K562 (cell line): ENCODE results near the gene NOC4L. TPM values are rescaled to one million over a fixed set of nuclear protein-coding genes. Genes with fewer than 3 reads are reported as not detected.
A peak's percentile ranks its signal among the peaks of the same experiment; 100 is the strongest.

ENCODE experiments used
- ELF2 ChIP-seq: fragments of 250-450 bp; sonication (Bioruptor Pico); IDR thresholded peaks from 2 replicates; pipeline ENCODE4 v1.5.0; 2021; ENCODE audit warnings: mild to moderate bottlenecking
- FIP1L1 ChIP-seq: fragments of 200-400 bp; formaldehyde crosslinking; IDR thresholded peaks from 2 replicates; pipeline ENCODE4 v1.6.1; 2018; ENCODE audit warnings: mild to moderate bottlenecking, low read depth, low read length; ENCODE audit not compliant: poor library complexity, severe bottlenecking
- HDAC2 ChIP-seq: fragments of 450-650 bp; IDR thresholded peaks from 2 replicates; pipeline ENCODE4 v1.6.1; 2016; ENCODE audit warnings: mild to moderate bottlenecking
- NFATC3 ChIP-seq: fragments of 450-650 bp; IDR thresholded peaks from 2 replicates; pipeline ENCODE4 v1.6.1; 2017; ENCODE audit warnings: mild to moderate bottlenecking
- TEAD4 ChIP-seq, 2 experiments: sonication (generic) in 1 of 2; formaldehyde crosslinking in 1 of 2; IDR thresholded peaks; 2 replicates each; pipeline versions ENCODE4 v1.6.1 to v1.8.0; 2012 to 2022; ENCODE audit warnings: borderline replicate concordance in 1 of 2, inconsistent platforms in 1 of 2, low read length in 1 of 2, mild to moderate bottlenecking in 1 of 2, missing genetic modification reagents in 1 of 2
- USF2 ChIP-seq: sonication (generic); formaldehyde crosslinking; IDR thresholded peaks from 2 replicates; pipeline ENCODE4 v1.5.0; 2020; ENCODE audit warnings: missing genetic modification reagents
- ZC3H11A ChIP-seq: IDR thresholded peaks from 2 replicates; pipeline ENCODE4 v1.6.1; 2012; ENCODE audit warnings: low read depth, low read length, improper control_type of control experiment
- polyA plus RNA-seq, 8 experiments: library from polyadenylated mRNA; depleted of rRNA in 4 of 8; stranded (reverse) in 5 of 8; unstranded in 3 of 8; fragments of >200 nt; fragmentation: Nextera tagmentation in 2 of 8; fragmentation: Illumina TruSeq in 1 of 8; extraction: Ambion mirVana in 2 of 8; extraction: Trizol in 1 of 8; gene quantifications; 2 replicates each; pipeline versions ENCODE4 v1.2.1 to v1.2.3, GENCODE V29; 2011 to 2014; ENCODE audit warnings: inconsistent platforms in 1 of 8, missing spikeins in 1 of 8
- total RNA-seq, 7 experiments: library from RNA; depleted of rRNA in 6 of 7; stranded (reverse); fragments of >200 nt in 6 of 7; fragmentation: Illumina TruSeq in 2 of 7; extraction: Trizol in 2 of 7; gene quantifications; 2 replicates each; pipeline versions ENCODE4 v1.2.1 to v1.2.3, GENCODE V29; 2011 to 2021; ENCODE audit warnings: low replicate concordance in 1 of 7
- TF ChIP-seq, protein P1 (sequence below): fragments of 250-450 bp; sonication (Bioruptor Pico); IDR thresholded peaks from 2 replicates; pipeline ENCODE4 v1.4.0; 2020
- TF ChIP-seq, protein P2 (sequence below): IDR thresholded peaks from 3 replicates; pipeline ENCODE4 v1.6.1; 2011; ENCODE audit warnings: borderline replicate concordance, mild to moderate bottlenecking; ENCODE audit not compliant: insufficient read length, insufficient read depth
- TF ChIP-seq, protein P3 (sequence below): sonication (generic); formaldehyde crosslinking; IDR thresholded peaks from 2 replicates; pipeline ENCODE4 v1.8.0; 2023; ENCODE audit warnings: mild to moderate bottlenecking, missing genetic modification reagents
- TF ChIP-seq, protein P4 (sequence below), 2 experiments: fragments of 450-650 bp in 1 of 2; sonication (generic) in 1 of 2; formaldehyde crosslinking; conservative IDR thresholded peaks; 2 replicates each; pipeline versions ENCODE4 v1.4.0 to v1.8.1; 2020 to 2022; ENCODE audit warnings: mild to moderate bottlenecking in 1 of 2, missing genetic modification reagents in 1 of 2
- TF ChIP-seq, protein P5 (sequence below), 3 experiments: IDR thresholded peaks in 2 of 3; conservative IDR thresholded peaks in 1 of 3; 2 replicates each; pipeline ENCODE4 v1.5.1; 2011 to 2012; ENCODE audit warnings: low read length in 3 of 3, mild to moderate bottlenecking in 3 of 3, control low read depth in 2 of 3, improper control_type of control experiment in 1 of 3, inconsistent platforms in 1 of 3, low read depth in 1 of 3, mixed read lengths in 1 of 3, moderate library complexity in 1 of 3; ENCODE audit not compliant: insufficient read depth in 2 of 3

The NOC4L gene
- total and polyA plus RNA-seq, 9 of the 15 experiments (the other 6 are each of a cell fraction or from before 2014, with no cell fraction given) = 1.3 to 77.0 (median 20.0) TPM

DNA sequence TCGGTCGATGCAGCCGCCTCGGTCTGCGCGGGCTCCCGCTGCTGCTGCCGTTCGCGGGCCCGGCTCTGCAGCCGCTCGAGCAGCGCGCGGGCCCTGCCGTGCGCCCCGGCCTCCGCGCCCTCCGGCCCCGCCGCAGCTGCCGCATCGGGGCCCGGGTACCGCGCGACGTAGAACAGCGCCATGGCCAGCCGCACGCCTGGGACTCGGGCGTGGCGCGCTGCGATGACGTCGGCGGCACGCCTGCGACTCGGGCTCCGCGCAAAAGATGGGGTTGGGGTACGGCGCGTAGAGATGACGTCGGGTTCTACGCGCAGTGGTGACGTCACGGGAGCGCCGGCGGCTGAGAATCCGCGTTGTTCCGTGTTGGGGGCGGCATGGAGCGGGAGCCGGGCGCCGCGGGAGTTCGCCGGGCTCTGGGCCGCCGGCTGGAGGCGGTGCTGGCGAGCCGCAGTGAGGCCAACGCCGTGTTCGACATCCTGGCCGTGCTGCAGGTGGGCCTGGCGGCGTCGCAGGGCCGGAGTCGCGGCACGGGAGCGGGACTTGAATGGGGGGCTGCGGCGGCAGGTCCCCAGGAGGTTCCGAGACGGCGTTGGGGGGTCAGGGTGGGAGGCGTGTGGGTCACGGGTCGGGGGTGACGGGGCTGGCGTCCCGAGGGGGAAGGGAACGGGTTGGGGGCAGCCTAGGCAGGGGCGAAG is at the start of gene NOC4L, which contains the start of gene DDX51 (continued):
- TF ChIP-seq, protein P1, sequence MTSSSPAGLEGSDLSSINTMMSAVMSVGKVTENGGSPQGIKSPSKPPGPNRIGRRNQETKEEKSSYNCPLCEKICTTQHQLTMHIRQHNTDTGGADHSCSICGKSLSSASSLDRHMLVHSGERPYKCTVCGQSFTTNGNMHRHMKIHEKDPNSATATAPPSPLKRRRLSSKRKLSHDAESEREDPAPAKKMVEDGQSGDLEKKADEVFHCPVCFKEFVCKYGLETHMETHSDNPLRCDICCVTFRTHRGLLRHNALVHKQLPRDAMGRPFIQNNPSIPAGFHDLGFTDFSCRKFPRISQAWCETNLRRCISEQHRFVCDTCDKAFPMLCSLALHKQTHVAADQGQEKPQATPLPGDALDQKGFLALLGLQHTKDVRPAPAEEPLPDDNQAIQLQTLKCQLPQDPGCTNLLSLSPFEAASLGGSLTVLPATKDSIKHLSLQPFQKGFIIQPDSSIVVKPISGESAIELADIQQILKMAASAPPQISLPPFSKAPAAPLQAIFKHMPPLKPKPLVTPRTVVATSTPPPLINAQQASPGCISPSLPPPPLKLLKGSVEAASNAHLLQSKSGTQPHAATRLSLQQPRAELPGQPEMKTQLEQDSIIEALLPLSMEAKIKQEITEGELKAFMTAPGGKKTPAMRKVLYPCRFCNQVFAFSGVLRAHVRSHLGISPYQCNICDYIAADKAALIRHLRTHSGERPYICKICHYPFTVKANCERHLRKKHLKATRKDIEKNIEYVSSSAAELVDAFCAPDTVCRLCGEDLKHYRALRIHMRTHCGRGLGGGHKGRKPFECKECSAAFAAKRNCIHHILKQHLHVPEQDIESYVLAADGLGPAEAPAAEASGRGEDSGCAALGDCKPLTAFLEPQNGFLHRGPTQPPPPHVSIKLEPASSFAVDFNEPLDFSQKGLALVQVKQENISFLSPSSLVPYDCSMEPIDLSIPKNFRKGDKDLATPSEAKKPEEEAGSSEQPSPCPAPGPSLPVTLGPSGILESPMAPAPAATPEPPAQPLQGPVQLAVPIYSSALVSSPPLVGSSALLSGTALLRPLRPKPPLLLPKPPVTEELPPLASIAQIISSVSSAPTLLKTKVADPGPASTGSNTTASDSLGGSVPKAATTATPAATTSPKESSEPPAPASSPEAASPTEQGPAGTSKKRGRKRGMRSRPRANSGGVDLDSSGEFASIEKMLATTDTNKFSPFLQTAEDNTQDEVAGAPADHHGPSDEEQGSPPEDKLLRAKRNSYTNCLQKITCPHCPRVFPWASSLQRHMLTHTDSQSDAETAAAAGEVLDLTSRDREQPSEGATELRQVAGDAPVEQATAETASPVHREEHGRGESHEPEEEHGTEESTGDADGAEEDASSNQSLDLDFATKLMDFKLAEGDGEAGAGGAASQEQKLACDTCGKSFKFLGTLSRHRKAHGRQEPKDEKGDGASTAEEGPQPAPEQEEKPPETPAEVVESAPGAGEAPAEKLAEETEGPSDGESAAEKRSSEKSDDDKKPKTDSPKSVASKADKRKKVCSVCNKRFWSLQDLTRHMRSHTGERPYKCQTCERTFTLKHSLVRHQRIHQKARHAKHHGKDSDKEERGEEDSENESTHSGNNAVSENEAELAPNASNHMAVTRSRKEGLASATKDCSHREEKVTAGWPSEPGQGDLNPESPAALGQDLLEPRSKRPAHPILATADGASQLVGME (CRISPR knock-in tag) = peak; percentile 84
- TF ChIP-seq FIP1L1 = peak; percentile 59
- peak; percentile 37 for TF ChIP-seq TEAD4 (IDR thresholded peaks at IDR 0.05; ENCODE audit: low read length)
- TF ChIP-seq TEAD4 (CRISPR knock-in tag; IDR thresholded peaks at IDR 0.05; ENCODE audit: borderline replicate concordance) = no peak
- TF ChIP-seq, protein P2, sequence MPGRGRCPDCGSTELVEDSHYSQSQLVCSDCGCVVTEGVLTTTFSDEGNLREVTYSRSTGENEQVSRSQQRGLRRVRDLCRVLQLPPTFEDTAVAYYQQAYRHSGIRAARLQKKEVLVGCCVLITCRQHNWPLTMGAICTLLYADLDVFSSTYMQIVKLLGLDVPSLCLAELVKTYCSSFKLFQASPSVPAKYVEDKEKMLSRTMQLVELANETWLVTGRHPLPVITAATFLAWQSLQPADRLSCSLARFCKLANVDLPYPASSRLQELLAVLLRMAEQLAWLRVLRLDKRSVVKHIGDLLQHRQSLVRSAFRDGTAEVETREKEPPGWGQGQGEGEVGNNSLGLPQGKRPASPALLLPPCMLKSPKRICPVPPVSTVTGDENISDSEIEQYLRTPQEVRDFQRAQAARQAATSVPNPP = no peak
- TF ChIP-seq, protein P3, sequence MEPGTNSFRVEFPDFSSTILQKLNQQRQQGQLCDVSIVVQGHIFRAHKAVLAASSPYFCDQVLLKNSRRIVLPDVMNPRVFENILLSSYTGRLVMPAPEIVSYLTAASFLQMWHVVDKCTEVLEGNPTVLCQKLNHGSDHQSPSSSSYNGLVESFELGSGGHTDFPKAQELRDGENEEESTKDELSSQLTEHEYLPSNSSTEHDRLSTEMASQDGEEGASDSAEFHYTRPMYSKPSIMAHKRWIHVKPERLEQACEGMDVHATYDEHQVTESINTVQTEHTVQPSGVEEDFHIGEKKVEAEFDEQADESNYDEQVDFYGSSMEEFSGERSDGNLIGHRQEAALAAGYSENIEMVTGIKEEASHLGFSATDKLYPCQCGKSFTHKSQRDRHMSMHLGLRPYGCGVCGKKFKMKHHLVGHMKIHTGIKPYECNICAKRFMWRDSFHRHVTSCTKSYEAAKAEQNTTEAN = peak; percentile 63; the same call in 1 of the 2 replicates
- TF ChIP-seq NFATC3 = no peak
- TF ChIP-seq HDAC2 = no peak
- peak; percentile 89 for TF ChIP-seq ELF2 (CRISPR knock-in tag)
- 0 out of 2 replicates have a peak, but pooled peaks have one; percentile 50 for TF ChIP-seq ZC3H11A
- TF ChIP-seq, protein P4, sequence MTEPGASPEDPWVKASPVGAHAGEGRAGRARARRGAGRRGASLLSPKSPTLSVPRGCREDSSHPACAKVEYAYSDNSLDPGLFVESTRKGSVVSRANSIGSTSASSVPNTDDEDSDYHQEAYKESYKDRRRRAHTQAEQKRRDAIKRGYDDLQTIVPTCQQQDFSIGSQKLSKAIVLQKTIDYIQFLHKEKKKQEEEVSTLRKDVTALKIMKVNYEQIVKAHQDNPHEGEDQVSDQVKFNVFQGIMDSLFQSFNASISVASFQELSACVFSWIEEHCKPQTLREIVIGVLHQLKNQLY (CRISPR knock-in tag; conservative IDR thresholded peaks at IDR 0.05) = no peak
- TF ChIP-seq, protein P5, sequence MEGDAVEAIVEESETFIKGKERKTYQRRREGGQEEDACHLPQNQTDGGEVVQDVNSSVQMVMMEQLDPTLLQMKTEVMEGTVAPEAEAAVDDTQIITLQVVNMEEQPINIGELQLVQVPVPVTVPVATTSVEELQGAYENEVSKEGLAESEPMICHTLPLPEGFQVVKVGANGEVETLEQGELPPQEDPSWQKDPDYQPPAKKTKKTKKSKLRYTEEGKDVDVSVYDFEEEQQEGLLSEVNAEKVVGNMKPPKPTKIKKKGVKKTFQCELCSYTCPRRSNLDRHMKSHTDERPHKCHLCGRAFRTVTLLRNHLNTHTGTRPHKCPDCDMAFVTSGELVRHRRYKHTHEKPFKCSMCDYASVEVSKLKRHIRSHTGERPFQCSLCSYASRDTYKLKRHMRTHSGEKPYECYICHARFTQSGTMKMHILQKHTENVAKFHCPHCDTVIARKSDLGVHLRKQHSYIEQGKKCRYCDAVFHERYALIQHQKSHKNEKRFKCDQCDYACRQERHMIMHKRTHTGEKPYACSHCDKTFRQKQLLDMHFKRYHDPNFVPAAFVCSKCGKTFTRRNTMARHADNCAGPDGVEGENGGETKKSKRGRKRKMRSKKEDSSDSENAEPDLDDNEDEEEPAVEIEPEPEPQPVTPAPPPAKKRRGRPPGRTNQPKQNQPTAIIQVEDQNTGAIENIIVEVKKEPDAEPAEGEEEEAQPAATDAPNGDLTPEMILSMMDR (IDR thresholded peaks at IDR 0.05 in 2 of 3, conservative IDR thresholded peaks at IDR 0.05 in 1 of 3; ENCODE audit: insufficient read depth in 2 of 3, low read depth in 1 of 3, low read length in 3 of 3) = peak in 2 of 3 experiments; percentile 15 to 19; a peak in 3 of 6 replicates
- no peak for TF ChIP-seq USF2 (CRISPR knock-in tag)
